ENCODE results near the gene SRRM4.

The SRRM4 gene

DNA sequence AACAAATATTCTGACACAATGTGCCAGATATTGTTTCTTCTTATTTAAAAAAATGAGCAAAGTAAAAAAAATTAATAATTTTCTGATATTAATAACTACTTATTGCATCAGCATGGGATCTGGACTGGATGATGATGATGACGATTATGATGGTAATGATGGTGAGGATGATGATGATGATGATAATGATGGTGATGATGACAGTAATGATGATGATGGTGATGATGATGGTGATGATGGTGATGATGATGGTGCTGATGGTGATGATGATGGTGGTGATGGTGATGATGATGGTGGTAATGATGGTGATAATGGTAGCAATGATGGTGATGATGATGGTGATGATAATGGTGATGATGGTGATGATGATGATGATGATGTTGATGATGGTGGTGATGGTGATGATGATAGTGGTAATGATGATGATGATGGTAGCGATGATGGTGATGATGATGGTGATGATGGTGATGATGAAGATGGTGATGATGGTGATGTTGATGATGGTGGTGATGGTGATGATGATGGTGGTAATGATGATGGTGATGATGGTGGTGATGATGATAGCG, 94.0 kb downstream of the SRRM4 start:
- no peak for DNase-seq (ENCODE audit: low read depth)
- no peak overlapping the region for H3K4me3 ChIP-seq (ENCODE audit: low read depth, low read length)
- TF ChIP-seq, protein P1, sequence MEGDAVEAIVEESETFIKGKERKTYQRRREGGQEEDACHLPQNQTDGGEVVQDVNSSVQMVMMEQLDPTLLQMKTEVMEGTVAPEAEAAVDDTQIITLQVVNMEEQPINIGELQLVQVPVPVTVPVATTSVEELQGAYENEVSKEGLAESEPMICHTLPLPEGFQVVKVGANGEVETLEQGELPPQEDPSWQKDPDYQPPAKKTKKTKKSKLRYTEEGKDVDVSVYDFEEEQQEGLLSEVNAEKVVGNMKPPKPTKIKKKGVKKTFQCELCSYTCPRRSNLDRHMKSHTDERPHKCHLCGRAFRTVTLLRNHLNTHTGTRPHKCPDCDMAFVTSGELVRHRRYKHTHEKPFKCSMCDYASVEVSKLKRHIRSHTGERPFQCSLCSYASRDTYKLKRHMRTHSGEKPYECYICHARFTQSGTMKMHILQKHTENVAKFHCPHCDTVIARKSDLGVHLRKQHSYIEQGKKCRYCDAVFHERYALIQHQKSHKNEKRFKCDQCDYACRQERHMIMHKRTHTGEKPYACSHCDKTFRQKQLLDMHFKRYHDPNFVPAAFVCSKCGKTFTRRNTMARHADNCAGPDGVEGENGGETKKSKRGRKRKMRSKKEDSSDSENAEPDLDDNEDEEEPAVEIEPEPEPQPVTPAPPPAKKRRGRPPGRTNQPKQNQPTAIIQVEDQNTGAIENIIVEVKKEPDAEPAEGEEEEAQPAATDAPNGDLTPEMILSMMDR (IDR thresholded peaks at IDR 0.05; ENCODE audit: control insufficient read depth, extremely low read depth, insufficient read depth) = no peak

GRCh38 chr12:119075918-119076317, 94.6 kb downstream of the SRRM4 start:
- TF ChIP-seq, protein P1 (IDR thresholded peaks at IDR 0.05; ENCODE audit: control insufficient read depth, extremely low read depth, insufficient read depth) = no peak
- DNase-seq (ENCODE audit: low read depth) = no peak
- no peak overlapping the region for H3K4me3 ChIP-seq (ENCODE audit: low read depth, low read length)

DNA sequence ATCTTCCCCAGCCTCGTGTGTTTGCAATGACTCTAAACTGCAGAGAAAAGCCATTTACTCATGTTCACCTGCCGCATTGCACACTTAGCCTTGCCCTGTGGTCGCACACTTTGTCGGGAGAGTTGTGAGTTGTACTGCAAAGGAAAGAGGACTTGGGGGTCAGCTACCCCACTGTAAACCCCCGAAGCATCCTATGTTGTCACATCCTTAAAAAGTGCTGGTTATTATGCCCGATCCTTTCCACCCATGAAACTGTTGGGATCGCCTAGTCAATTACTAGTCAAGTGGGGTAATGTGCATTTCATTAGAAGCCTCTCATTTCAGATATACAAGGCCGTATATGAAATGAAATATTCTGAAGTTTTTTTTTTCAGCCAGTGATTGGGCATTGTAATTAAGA, 98.2 kb downstream of the SRRM4 start:
- TF ChIP-seq, protein P1 (IDR thresholded peaks at IDR 0.05; ENCODE audit: control insufficient read depth, extremely low read depth, insufficient read depth) = no peak
- DNase-seq (ENCODE audit: low read depth) = no peak

DNA sequence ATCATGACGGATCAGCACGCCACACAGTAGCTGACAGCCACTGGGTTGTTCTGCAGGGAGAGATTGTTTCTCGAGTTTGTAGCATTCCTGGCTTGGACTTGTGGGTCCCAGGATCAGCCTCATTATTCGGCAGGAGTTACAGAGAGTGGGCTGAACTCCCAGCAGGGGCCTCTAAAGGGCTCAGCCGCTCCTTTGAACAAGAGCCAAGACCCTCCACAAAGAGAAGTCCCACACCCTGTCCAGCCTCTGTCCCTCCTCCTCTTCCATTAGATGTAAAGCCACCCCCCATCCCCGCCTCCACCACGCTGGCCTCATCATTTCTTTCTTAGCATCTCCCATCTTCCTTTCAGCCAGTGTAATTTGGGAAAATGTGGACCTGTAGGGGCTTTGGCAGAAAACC, 100.7 kb downstream of the SRRM4 start:
- no peak overlapping the region for H3K4me3 ChIP-seq (ENCODE audit: low read depth, low read length)
- TF ChIP-seq, protein P1 (IDR thresholded peaks at IDR 0.05; ENCODE audit: control insufficient read depth, extremely low read depth, insufficient read depth) = no peak
- no peak for DNase-seq (ENCODE audit: low read depth)

More for the DNA sequence above, 98.2 kb downstream of the SRRM4 start:
- no peak overlapping the region for H3K4me3 ChIP-seq (ENCODE audit: low read depth, low read length)

DNA sequence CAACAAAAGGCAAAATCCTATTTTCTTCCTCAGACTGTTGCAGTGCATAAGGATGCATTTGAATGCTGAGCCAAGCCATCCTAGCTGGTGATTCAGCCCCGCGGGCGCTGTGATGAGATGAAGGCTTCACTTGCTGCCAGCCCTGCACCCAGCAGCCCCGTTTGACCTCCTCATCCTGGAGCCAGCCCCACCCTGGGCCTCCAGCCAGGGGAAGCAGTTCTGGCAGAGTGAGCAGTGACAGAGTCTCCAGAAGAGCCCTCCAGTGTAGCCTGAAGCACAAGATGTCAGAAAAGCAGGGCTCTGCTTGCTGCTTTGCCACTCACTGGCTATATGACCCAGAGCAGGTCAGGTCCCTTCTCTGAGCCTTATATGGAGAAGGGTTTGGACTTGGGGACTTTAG, 101.2 kb downstream of the SRRM4 start:
- DNase-seq (ENCODE audit: low read depth) = no peak
- H3K4me3 ChIP-seq (ENCODE audit: low read depth, low read length) = no peak overlapping the region
- TF ChIP-seq, protein P1 (IDR thresholded peaks at IDR 0.05; ENCODE audit: control insufficient read depth, extremely low read depth, insufficient read depth) = no peak

GRCh38 chr12:119088685-119089379, 107.5 kb downstream of the SRRM4 start:
- TF ChIP-seq, protein P1 (IDR thresholded peaks at IDR 0.05; ENCODE audit: control insufficient read depth, extremely low read depth, insufficient read depth) = no peak
- DNase-seq (ENCODE audit: low read depth) = no peak
- no peak overlapping the region for H3K4me3 ChIP-seq (ENCODE audit: low read depth, low read length)
